DND-41 (cell line): ENCODE data around the gene LONRF3.
"Not testable (repeated sequence)": the region's sequence is repeated elsewhere in the genome, so short reads cannot be mapped to it uniquely, and the experiment has no call there.

Source experiments
- ATAC-seq: fragments of 200-7000 bp; cut with Tn5 transposase; 3 replicates; pipeline ENCODE4 v1.9.1; 2021; ENCODE audit warnings: low read depth; ENCODE audit not compliant: insufficient read depth
- DNase-seq: peaks from one replicate; pipeline ENCODE4 v3.0.0-alpha.2; 2020
- H2AFZ ChIP-seq: 2 replicates; pipeline ENCODE4 v1.6.0; 2012; ENCODE audit warnings: low read depth, low read length
- H3K27ac ChIP-seq: 2 replicates; pipeline ENCODE4 v1.5.1; 2012; ENCODE audit warnings: low read length, inconsistent platforms
- H3K27me3 ChIP-seq: fragments of 200-600 bp; sonication (generic); 2 replicates; pipeline ENCODE4 v1.6.0; 2012; ENCODE audit warnings: low read length, mild to moderate bottlenecking, inconsistent platforms; ENCODE audit not compliant: insufficient read depth, poor library complexity
- H3K36me3 ChIP-seq: 2 replicates; pipeline ENCODE4 v1.5.1; 2012; ENCODE audit warnings: low read length, inconsistent platforms; ENCODE audit not compliant: insufficient read depth
- H3K4me1 ChIP-seq: 2 replicates; pipeline ENCODE4 v1.5.1; 2012; ENCODE audit warnings: mild to moderate bottlenecking, low read length; ENCODE audit not compliant: insufficient read depth
- H3K4me2 ChIP-seq: 2 replicates; pipeline ENCODE4 v1.6.0; 2012; ENCODE audit warnings: mild to moderate bottlenecking, moderate library complexity, low read length, inconsistent platforms; ENCODE audit not compliant: insufficient read depth
- H3K4me3 ChIP-seq, 2 experiments: fragments of 200-600 bp in 1 of 2; shearing (Covaris generic) in 1 of 2; 2 replicates each; pipeline ENCODE4 v1.5.1; 2012 to 2016; ENCODE audit warnings: inconsistent platforms in 2 of 2, low read length in 2 of 2, mild to moderate bottlenecking in 2 of 2, low read depth in 1 of 2, moderate library complexity in 1 of 2
- H3K79me2 ChIP-seq: 2 replicates; pipeline ENCODE4 v1.6.0; 2012; ENCODE audit warnings: low read length, inconsistent platforms; ENCODE audit not compliant: insufficient read depth
- H3K9ac ChIP-seq: 2 replicates; pipeline ENCODE4 v1.6.0; 2012; ENCODE audit warnings: low read depth, mild to moderate bottlenecking, inconsistent platforms, low read length, moderate library complexity
- H3K9me3 ChIP-seq: 2 replicates; pipeline ENCODE4 v1.5.1; 2012; ENCODE audit warnings: low read length, moderate library complexity, mild to moderate bottlenecking, inconsistent platforms; ENCODE audit not compliant: insufficient read depth, severe bottlenecking
- H4K20me1 ChIP-seq: 2 replicates; pipeline ENCODE4 v1.6.0; 2012; ENCODE audit warnings: low read length; ENCODE audit not compliant: insufficient read depth
- EZH2 ChIP-seq: IDR thresholded peaks from 3 replicates; pipeline ENCODE4 v1.6.1; 2012; ENCODE audit warnings: borderline replicate concordance, low read depth, mild to moderate bottlenecking, moderate library complexity, low read length, inconsistent platforms; ENCODE audit not compliant: severe bottlenecking
- TF ChIP-seq, protein P1 (sequence below): IDR thresholded peaks from 2 replicates; pipeline ENCODE4 v1.5.1; 2012; ENCODE audit warnings: borderline replicate concordance, low read length, moderate library complexity, mild to moderate bottlenecking; ENCODE audit not compliant: poor library complexity, severe bottlenecking; ENCODE audit errors: extremely low read depth

Gene LONRF3

GRCh38 chrX:118988911-118989310 is 14.5 kb downstream of the LONRF3 start:
- H3K36me3 ChIP-seq = no peaks in the 10 kb centered on the region
- no peak for DNase-seq
- H3K27ac ChIP-seq = no peak overlapping the region
- H3K79me2 ChIP-seq = no peaks in the 10 kb centered on the region
- no peaks in the 10 kb centered on the region for H3K27me3 ChIP-seq
- H3K9me3 ChIP-seq = no peaks in the 10 kb centered on the region
- H3K9ac ChIP-seq = no peak overlapping the region
- no peak overlapping the region for H3K4me3 ChIP-seq
- H3K4me2 ChIP-seq = no peak overlapping the region
- H4K20me1 ChIP-seq = no peaks in the 10 kb centered on the region
- no peak for ATAC-seq
- TF ChIP-seq EZH2 = no peak
- TF ChIP-seq, protein P1, sequence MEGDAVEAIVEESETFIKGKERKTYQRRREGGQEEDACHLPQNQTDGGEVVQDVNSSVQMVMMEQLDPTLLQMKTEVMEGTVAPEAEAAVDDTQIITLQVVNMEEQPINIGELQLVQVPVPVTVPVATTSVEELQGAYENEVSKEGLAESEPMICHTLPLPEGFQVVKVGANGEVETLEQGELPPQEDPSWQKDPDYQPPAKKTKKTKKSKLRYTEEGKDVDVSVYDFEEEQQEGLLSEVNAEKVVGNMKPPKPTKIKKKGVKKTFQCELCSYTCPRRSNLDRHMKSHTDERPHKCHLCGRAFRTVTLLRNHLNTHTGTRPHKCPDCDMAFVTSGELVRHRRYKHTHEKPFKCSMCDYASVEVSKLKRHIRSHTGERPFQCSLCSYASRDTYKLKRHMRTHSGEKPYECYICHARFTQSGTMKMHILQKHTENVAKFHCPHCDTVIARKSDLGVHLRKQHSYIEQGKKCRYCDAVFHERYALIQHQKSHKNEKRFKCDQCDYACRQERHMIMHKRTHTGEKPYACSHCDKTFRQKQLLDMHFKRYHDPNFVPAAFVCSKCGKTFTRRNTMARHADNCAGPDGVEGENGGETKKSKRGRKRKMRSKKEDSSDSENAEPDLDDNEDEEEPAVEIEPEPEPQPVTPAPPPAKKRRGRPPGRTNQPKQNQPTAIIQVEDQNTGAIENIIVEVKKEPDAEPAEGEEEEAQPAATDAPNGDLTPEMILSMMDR = no peak
- no peaks in the 10 kb centered on the region for H3K4me1 ChIP-seq
- no peak overlapping the region for H2AFZ ChIP-seq

- no peak overlapping the region for H3K27ac ChIP-seq
- H3K4me2 ChIP-seq = no peak overlapping the region
- no peaks in the 10 kb centered on the region for H3K79me2 ChIP-seq
- no peaks in the 10 kb centered on the region for H3K9me3 ChIP-seq
- TF ChIP-seq, protein P1 = no peak
- no peak for DNase-seq
- no peak for ATAC-seq
- no peaks in the 10 kb centered on the region for H3K4me1 ChIP-seq
- no peaks in the 10 kb centered on the region for H4K20me1 ChIP-seq
- no peaks in the 10 kb centered on the region for H3K27me3 ChIP-seq
- H3K36me3 ChIP-seq = no peaks in the 10 kb centered on the region
- no peak overlapping the region for H2AFZ ChIP-seq
- H3K4me3 ChIP-seq = no peak overlapping the region
- H3K9ac ChIP-seq = no peak overlapping the region
These were observed 15.5 kb downstream of the LONRF3 start for GRCh38 chrX:118989886-118990285.

DNA sequence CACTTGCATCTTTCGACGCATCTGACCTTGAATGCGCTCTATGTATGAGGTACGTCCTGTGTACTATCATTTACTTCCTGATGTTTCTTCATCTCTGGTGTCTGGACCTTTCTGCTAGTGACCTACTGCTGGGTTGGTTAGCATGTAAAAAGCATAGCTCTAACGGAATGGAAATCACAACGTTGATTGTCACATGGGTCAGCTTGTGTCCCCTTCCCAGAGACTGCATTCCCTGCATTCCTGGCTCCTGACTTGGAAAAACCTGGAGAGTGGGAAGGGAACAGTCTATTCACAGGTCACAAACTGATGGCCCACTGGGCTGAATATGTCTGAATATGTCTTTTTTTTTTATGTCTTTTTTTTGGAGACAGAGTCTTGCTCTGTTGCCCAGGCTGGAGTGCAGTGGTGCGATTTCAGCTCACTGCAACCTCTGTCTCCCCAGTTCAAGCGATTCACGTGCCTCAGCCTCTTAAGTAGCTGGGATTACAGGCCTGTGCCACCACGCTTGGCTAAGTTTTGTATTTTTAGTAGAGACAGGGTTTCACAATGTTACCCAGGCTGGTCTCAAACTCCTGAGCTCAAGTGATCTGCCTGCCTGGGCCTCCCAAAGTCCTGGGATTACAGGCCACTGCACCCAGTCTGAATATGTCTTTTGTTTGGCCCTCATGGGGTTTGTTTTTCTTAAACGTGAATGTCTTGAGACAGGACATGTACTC is 16.3 kb downstream of the LONRF3 start:
- TF ChIP-seq, protein P1 = no peak
- TF ChIP-seq EZH2 = no peak
- Histone ChIP-seq H3K4me1 (no peaks in the 10 kb centered on the region), H3K27me3 (no peaks in the 10 kb centered on the region), H3K4me3 (no peak overlapping the region), H3K36me3 (no peaks in the 10 kb centered on the region), H3K79me2 (no peaks in the 10 kb centered on the region), H4K20me1 (no peaks in the 10 kb centered on the region), H3K4me2 (no peak overlapping the region), H2AFZ (no peak overlapping the region), H3K9me3 (no peaks in the 10 kb centered on the region), H3K27ac (no peak overlapping the region), H3K9ac (no peak overlapping the region)
- ATAC-seq (no peak), DNase-seq (no peak)

GRCh38 chrX:118992441-118993121 is 18.2 kb downstream of the LONRF3 start:
- H3K9ac ChIP-seq, DNase-seq, H3K4me3 ChIP-seq: not testable (repeated sequence)

More at GRCh38 chrX:118992441-118993121, 18.2 kb downstream of the LONRF3 start:
- H3K9me3 ChIP-seq, H3K27ac ChIP-seq, H3K36me3 ChIP-seq, ATAC-seq, H3K4me2 ChIP-seq, H3K27me3 ChIP-seq, H3K4me1 ChIP-seq, H2AFZ ChIP-seq, H4K20me1 ChIP-seq, H3K79me2 ChIP-seq: not testable (repeated sequence)
